ENCODE measurements around the gene WASHC2C. TPM values are rescaled to one million over a fixed set of nuclear protein-coding genes. Genes with fewer than 3 reads are reported as not detected.
A peak's percentile ranks its signal among the peaks of the same experiment; 100 is the strongest.
"Not testable (repeated sequence)": the region's sequence is repeated elsewhere in the genome, so short reads cannot be mapped to it uniquely, and the experiment has no call there.

The WASHC2C gene
- 34.6 TPM for total RNA-seq

GRCh38 chr10:45726703-45727420 is at the start of gene WASHC2C:
TSS of gene WASHC2C (plus strand) at chr10:45727266. CDS start at chr10:45727318, 52 bp downstream.
- not testable (repeated sequence) for FAIRE-seq
- DNase-seq (ENCODE audit: low spot score in 2 of 2) = peak; percentile 59 to 76

- not testable (repeated sequence) for FAIRE-seq
These were observed 48.6 kb upstream of the WASHC2C start for GRCh38 chr10:45678467-45678866.

GRCh38 chr10:45710200-45710796 is 16.8 kb upstream of the WASHC2C start:
- FAIRE-seq; DNase-seq (ENCODE audit: low spot score in 2 of 2): not testable (repeated sequence)

More at GRCh38 chr10:45678467-45678866, 48.6 kb upstream of the WASHC2C start:
- not testable (repeated sequence) for DNase-seq (ENCODE audit: low spot score in 2 of 2)

GRCh38 chr10:45711223-45711622 is 15.8 kb upstream of the WASHC2C start:
- DNase-seq (ENCODE audit: low spot score in 2 of 2); FAIRE-seq: not testable (repeated sequence)

- FAIRE-seq; DNase-seq (ENCODE audit: low spot score in 2 of 2): not testable (repeated sequence)
These were observed 10.0 kb upstream of the WASHC2C start for GRCh38 chr10:45717053-45717452.

- not testable (repeated sequence) for FAIRE-seq; DNase-seq (ENCODE audit: low spot score in 2 of 2)
These were observed 9.4 kb upstream of the WASHC2C start for GRCh38 chr10:45717642-45718041.

- DNase-seq (ENCODE audit: low spot score in 2 of 2); FAIRE-seq: not testable (repeated sequence)
These were observed 5.6 kb upstream of the WASHC2C start for GRCh38 chr10:45721503-45721902.

- not testable (repeated sequence) for FAIRE-seq; DNase-seq (ENCODE audit: low spot score in 2 of 2)
These were observed 3.2 kb upstream of the WASHC2C start for GRCh38 chr10:45723851-45724250.

- FAIRE-seq; DNase-seq (ENCODE audit: low spot score in 2 of 2): not testable (repeated sequence)
These were observed 427 bp downstream of the WASHC2C start for GRCh38 chr10:45727421-45727965.

- DNase-seq (ENCODE audit: low spot score in 2 of 2); FAIRE-seq: not testable (repeated sequence)
These were observed 7.4 kb downstream of the WASHC2C start for GRCh38 chr10:45734449-45734848.

- peak; percentile 3 for FAIRE-seq
- DNase-seq (ENCODE audit: low spot score in 2 of 2) = not testable (repeated sequence)
These were observed 7.8 kb downstream of the WASHC2C start for GRCh38 chr10:45734867-45735266.

GRCh38 chr10:45741559-45741958 is 14.5 kb downstream of the WASHC2C start:
- DNase-seq (ENCODE audit: low spot score in 2 of 2); FAIRE-seq: not testable (repeated sequence)

GRCh38 chr10:45742014-45742413 is 14.9 kb downstream of the WASHC2C start:
- not testable (repeated sequence) for DNase-seq (ENCODE audit: low spot score in 2 of 2); FAIRE-seq

- not testable (repeated sequence) for FAIRE-seq
These were observed 24.1 kb downstream of the WASHC2C start for GRCh38 chr10:45751141-45751540.

GRCh38 chr10:45752210-45752609 is 25.1 kb downstream of the WASHC2C start:
- not testable (repeated sequence) for DNase-seq (ENCODE audit: low spot score in 2 of 2); FAIRE-seq

More at GRCh38 chr10:45751141-45751540, 24.1 kb downstream of the WASHC2C start:
- DNase-seq (ENCODE audit: low spot score in 2 of 2) = not testable (repeated sequence)

GRCh38 chr10:45753979-45754495 is 27.0 kb downstream of the WASHC2C start:
- not testable (repeated sequence) for FAIRE-seq; DNase-seq (ENCODE audit: low spot score in 2 of 2)

- not testable (repeated sequence) for DNase-seq (ENCODE audit: low spot score in 2 of 2); FAIRE-seq
These were observed 28.0 kb downstream of the WASHC2C start for GRCh38 chr10:45755083-45755482.

- FAIRE-seq; DNase-seq (ENCODE audit: low spot score in 2 of 2): not testable (repeated sequence)
These were observed 29.0 kb downstream of the WASHC2C start for GRCh38 chr10:45756065-45756464.

GRCh38 chr10:45757661-45758396 is 30.8 kb downstream of the WASHC2C start:
- not testable (repeated sequence) for FAIRE-seq; DNase-seq (ENCODE audit: low spot score in 2 of 2)

- not testable (repeated sequence) for DNase-seq (ENCODE audit: low spot score in 2 of 2); FAIRE-seq
These were observed 34.6 kb downstream of the WASHC2C start for GRCh38 chr10:45761622-45762021.

Data from frontal cortex (tissue), 4 donors.